ENCODE results near the gene TMEM14B.
A peak's percentile ranks its signal among the peaks of the same experiment; 100 is the strongest.
"Not testable (repeated sequence)": the region's sequence is repeated elsewhere in the genome, so short reads cannot be mapped to it uniquely, and the experiment has no call there.

The TMEM14B gene

DNA sequence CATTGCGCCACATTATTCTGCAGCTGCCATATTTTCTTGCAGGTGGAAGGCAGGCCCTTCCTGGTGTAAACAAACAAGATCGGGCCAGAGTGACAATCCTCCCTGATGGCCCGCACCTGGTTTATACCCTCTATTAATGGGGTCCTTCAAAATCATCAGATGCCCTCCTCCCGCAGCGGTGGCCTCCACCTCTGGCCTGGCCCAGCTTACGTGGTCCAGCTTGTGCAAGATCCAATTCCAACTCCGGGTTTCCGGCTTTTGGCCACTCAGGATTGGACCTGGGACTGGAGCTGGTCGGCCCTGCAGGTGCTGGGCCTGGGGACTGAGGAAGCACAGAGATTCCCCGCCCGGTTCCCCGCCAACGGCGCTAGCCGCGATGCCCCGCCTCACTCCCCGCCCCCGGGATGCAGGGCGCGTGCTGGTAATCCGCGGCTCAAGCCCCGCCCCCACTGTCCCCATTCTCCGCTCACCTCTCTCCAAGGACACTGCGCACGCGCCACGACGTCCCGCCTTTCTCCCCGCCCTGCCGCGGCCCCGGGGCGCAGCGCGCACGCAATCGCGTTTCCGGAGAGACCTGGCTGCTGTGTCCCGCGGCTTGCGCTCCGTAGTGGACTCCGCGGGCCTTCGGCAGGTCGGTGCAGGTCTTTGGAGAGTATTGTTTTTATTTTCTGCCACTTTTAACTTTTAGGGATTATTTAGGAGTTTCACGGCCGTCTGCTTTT lies at the start of gene TMEM14B:
Gene TMEM14B, plus strand, starts transcription at position 555 of the 722 bp plus-strand sequence. CDS start 1,441 bp downstream, outside the sequence.
- DNase-seq (ENCODE audit: low read depth), result peak; percentile 99

DNA sequence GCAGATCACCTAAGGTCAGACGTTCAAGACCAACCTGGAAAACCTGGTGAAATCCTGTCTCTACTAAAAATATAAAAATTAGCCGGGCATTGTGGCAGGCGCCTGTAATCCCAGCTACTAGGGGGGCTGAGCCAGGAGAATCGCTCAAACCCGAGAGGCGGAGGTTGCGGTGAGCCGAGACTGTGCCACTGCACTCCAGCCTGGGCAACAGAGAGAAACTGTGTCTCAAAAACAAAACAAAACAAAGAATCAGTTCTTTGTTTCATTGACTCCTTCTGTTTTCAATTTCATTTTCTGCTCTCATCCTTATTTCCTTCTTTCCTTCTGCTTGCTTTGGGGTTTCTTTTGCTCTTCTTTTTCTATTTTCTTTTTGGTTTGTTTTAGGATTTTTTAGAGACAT lies 33.6 kb upstream of the TMEM14B start:
- DNase-seq (ENCODE audit: low read depth), result no peak

DNA sequence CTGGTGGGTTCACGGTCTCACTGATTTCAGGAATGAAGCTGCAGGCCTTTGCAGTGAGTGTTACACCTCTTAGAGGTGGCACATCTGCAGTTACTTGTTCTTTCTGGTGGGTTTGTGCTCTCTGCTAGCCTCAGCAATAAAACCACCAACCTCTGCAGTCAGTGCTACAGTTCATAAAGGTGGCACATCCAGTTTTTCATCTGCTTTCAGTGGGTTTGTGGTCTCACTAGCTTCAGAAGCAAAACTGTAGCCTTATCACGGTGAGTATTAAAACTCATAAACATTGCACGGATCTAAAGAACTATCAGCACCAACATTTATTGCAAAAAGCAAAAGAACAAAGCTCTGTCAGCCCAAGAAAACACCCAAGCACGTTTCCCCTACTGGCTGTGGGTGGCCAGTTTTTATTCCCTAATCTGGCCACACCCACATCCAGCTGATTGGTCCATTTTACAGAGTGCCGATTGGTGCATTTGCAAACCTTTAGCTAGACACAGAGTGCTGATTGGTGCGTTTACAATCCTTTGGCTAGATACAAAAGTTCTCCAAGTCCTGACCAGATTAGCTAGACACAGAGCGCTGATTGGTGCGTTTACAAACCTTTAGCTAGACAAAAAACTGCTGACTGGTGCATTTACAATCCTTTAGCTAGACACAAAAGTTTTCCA lies 28.2 kb upstream of the TMEM14B start:
- DNase-seq (ENCODE audit: low read depth), result no peak

DNA sequence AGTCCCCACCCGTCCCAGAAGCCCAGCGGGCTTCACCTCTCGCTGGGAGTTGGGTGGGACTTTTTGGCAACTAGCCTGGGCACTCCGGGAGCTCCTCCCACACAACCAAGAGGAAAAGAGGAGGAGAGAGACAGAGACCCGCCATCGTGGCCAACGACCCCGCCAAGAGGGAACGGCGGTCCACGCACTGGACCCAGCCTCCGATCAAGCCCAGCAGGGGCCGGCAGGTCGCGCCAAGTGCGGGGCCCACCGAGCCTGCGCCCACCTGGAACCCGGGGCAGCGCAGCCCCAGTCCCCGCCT lies 27.7 kb upstream of the TMEM14B start:
- DNase-seq (ENCODE audit: low read depth), result no peak

DNA sequence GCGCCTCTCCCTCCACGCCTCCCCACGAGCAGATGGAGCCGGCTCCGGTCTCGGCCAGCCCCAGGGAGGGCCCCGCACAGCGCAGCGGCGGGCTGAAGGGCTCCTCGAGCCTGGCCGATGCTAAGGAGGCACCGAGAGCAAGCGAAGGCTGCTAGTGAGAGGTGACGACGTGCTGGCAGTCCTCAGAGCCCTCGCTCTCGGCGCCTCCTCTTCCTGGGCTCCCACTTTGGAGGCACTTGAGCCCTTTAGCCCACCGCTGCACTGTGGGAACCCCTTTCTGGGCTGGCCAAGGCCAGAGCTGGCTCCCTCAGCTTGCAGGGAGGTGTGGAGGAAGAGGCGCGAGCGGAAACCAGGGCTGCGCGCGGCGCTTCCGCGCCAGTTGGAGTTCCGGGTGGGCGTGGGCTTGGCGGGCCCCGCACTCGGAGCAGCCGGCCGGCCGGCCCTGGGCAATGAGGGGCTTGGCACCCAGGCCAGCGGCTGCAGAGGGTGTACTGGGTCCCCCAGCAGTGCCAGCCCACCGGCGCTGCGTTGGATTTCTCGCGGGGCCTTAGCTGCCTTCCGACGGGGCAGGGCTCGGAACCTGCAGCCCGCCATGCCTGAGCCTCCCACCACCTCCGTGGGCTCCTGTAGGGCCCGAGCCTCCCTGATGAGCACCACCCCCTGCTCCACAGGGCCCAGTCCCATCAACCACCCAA lies 27.2 kb upstream of the TMEM14B start:
- peak; percentile 25 for DNase-seq (ENCODE audit: low read depth)

DNA sequence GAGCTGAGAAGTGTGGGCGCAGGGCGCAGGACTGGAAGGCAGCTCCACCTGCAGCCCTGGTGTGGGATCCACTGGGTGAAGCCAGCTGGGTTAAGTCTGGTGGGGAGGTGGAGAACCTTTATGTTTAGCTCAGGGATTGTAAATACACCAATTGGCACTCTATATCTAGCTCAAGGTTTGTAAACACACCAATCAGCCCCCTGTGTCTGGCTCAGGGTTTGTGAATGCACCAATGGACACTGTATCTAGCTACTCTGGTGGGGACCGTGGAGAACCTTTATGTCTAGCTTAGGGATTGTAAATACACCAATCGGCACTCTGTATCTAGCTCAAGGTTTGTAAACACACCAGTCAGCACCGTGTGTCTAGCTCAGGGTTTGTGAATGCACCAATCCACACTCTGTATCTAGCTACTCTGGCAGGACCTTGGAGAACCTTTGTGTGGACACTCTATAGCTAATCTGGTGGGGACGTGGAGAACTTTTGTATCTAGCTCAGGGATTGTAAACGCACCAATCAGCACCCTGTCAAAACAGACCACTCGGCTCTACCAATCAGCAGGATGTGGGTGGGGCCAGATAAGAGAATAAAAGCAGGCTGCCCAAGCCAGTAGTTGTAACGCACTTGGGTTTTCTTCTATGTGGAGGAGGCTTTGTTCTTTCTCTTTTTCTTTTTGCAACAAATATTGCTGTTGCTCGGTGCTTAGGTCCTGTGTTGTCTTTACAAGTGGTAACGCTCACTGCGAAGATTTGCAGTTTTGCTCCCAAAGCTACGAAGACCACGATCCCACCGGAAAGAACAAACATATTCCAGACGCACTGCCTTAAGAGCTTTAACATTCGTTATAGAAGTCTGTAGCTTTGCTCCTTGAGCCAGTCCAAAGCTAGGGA lies 26.4 kb upstream of the TMEM14B start:
- DNase-seq (ENCODE audit: low read depth), result not testable (repeated sequence)

DNA sequence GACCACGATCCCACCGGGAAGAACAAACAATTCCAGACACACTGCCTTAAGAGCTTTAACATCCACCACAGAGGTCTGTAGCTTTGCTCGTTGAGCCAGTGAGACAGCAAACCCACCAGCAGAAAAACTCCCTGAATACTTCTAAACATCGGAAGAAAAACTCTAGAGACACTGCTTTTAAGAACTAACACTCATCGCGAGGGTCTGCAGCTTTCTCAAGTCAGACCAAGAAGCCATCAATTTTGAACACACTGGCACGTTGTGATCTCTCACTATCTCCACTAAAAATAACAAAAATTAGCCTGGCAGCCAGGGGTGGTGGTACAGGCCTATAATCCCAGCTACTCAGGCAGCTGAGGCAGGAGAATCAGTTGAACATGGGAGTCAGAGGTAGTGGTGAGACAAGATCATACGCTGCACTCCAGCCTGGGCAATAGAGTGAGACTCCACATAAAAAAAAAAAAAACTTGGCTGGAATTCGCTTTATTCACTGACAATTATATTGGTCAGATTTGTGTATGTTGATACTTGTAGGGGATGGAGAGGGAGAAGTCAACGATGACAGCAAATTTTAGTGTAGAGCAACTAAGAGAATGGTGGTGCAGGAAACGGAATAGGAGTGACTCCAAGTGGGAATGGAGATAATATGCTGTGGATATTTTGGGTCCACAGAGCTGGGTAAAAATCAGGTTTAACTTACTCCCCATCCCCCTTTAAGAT lies 25.6 kb upstream of the TMEM14B start:
- no peak for DNase-seq (ENCODE audit: low read depth)

DNA sequence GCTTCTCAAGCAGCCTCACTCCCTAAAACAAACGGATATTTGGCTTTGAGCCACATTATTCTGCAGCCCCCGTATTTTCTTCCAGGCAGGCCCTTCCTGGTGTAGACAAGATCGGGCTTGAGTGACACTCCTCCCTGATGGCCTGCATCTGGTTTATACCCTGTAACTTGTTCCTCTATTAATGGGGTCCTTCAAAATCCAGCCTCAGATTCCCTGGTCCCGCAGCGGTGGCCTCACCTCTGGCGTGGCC lies 25.1 kb upstream of the TMEM14B start:
- no peak for DNase-seq (ENCODE audit: low read depth)

DNA sequence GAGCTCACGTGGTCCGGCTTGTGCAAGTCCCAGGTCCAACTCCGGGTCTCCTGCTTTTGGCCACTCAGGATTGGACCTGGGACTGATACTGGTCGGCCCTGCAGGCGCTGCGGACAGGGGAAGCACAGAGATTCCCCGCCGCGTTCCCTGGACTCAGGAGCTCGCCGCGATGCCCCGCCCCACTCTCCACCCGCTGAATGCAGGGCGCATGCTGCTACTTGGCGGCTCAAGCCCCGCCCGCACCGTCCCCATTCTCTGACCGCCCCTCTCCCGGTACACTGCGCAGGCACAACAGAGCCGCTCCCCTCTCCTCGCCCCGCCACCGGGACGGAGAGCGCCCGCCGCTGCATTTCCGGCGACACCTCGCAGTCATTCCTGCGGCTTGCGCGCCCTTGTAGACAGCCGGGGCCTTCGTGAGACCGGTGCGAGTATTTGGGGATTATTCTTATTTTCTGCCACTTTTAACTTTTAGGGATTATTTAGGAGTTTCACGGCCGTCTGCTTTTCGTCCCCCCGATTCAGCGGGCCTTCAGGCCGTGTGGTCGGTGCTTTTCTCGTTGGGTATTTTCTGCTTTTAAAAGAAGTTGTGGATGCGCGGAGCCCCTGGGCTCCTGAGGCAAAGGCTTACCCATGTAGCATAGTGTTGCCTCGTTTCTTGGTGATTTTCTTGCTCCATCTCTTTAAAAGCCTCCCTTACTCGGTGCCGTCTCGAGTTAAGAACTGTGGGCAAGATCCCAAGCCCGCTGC lies 24.6 kb upstream of the TMEM14B start, which contains the start of gene TMEM14C:
Gene TMEM14C, plus strand, starts transcription at position 251 of the 747 bp plus-strand sequence. CDS start 1,544 bp downstream, outside the sequence.
- peak; percentile 68 for DNase-seq (ENCODE audit: low read depth)

DNA sequence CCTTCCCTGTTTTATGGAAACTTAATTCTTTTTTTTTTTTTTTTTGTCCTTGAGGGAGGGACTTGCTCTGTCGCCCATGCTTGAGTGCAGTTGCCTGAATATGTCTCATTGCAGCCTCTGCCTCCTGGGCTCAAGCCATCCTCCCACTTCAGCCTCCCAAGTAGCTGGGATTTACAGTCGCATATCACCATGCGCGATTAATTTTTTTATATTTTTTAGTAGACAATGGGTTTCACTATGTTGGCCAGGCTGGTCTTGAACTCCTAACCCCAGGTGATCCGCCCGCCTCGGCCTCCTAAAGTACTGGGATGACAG lies 24.1 kb upstream of the TMEM14B start:
- no peak for DNase-seq (ENCODE audit: low read depth)

DNA sequence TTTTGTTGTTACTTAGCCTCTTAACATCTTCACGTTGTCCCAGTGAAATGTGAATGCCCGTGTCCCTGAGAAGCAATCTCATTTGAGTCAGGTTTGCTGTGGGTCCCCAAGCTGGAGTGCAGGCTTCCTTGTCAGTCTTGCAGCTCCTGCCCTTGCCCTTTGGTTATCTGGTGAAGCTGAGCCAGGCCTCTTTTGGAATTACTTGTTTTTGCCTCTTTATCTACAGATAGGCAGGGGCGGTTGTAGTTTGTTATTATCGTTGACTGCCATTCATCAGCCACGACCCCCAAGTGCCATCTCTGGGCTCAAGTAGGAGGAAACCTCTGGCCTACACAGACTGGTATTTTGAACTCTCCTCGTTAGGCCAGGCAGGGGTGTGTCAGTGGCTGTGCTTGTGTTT lies 22.6 kb upstream of the TMEM14B start:
- no peak for DNase-seq (ENCODE audit: low read depth)

DNA sequence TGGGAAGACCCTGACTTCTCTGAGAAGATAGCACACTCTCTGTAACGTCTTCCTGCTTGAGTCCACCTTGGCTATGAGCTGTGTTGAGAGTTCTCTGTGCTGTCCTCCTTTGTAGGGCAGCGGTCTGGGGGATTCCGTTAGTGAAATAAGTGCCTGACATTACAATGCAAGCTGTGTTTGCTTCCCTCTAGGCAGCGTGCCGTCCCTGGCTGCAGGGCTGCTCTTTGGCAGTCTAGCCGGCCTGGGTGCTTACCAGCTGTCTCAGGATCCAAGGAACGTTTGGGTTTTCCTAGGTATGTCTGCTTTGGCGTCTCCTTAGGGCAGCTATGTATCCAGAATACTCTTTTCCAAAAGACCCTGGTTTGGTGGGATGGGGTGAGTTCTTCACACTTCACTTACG lies 21.9 kb upstream of the TMEM14B start:
- DNase-seq (ENCODE audit: low read depth), result no peak

DNA sequence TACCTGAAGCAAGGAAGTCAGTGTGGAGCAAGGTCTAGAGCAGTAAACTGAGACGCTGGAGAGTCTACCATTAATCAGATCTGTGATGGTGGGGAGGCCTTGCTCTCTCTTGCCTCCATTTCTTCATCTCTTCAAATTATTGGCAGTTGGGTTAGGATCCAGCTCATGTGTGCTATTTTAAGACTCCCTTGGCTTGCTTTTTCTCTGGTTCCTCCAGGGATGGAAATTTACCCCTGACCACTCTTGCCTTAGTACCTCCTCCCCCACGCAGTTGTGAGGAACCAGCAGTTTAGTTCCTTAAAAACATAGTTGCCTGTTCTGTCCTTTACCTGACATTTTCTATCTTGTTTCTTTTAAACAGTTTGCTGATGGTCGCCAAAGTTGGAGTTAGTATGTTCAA lies 17.4 kb upstream of the TMEM14B start:
- DNase-seq (ENCODE audit: low read depth), result no peak

DNA sequence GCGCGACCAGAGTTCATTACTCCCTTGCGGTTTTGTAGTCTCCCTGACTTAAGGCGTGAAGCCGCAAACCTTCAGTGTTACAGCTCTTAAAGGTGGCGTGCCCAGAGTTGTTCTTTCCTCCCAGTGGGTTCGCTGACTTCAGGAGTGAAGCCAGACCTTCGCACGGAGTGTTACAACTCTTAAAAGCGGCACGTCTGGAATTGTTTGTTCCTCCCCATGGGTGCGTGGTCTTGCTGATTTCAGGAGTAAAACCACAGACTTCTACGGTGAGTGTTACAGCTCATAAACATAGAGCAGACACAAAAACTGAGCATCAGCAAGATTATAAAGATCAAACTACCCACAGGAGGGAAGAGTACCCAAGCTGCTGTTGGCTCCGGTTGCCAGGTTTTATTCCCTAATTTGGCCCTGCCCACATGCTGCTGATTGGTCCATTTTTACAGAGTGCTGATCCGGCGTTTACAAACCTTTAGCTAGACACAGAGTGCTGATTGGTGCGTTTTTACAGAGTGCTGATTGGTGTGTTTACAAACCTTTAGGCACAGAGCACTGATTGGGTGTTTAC lies 14.4 kb upstream of the TMEM14B start:
- DNase-seq (ENCODE audit: low read depth), result no peak

DNA sequence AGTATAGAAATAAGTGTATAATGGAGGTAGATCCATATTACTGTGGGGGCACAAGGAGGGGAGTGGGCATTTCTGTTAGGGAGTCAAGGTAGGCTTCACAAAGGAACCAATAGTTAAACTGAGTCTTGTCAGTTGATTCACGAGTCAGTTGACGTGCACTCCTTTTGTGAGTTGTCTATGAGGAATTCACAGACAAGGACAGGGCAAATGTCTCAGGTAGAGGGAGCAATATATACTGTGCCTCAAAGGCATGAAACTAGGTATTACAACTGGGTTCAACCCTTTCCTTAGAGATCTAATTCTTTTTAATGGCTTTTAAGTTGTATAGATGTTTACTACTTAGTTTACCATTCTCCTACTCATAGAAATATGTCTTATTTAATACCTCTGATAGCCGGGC lies 13.7 kb upstream of the TMEM14B start:
- DNase-seq (ENCODE audit: low read depth), result no peak

DNA sequence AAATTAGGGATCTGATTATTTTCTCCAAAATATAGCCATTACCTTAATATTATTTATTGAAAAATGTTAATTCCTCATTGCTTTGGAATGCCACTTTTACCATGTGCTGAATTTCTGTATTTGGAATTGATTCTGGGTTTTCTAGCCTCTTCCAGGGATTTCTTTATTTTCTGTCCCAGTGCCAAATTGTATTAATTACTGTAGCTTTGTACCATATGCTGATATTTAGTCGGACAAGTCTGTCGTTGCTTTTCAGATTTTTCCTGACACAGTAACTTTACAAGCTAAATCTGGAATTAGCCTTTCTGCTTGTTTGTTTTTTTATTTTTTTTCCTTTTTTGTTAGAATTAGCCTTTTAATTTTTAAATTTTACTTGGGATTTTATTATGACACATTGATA lies 10.9 kb upstream of the TMEM14B start:
- no peak for DNase-seq (ENCODE audit: low read depth)

DNA sequence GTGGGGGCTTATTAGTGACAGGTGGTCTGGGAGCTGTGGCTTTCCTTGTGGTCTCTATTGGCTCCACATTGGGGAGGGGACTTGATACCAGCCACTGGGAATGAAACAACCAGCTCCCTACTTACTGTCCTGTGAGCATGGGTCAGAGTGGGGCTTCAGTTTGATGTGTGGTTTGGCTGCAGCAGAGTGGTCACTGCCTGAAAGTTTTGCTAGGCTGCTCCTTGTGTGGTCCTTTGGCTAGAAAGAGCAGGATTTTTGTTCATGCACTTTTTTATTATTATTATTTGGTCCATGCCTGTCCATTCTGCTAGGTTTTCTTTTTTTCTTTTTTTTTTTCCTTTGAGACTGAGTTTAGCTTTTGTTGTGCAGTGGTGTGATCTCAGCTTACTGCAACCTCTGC lies 7.5 kb upstream of the TMEM14B start:
- no peak for DNase-seq (ENCODE audit: low read depth)

DNA sequence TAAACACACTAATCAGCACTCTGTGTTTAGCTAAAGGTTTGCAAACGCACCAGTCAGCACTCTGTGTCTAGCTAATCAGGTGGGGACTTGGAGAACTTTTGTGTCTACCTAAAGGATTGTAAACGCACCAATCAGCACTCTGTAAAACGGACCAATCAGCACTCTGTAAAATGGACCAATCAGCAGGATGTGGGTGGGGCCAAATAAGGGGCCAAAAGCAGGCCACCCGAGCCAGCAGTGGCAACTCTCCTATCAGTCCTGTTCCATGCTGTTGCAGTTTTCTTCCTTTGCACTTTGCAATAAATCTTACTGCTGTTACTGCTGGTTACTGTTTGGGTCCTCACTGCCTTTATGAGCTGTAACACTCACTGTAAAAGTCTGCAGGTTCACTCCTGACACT lies 6.0 kb upstream of the TMEM14B start:
- not testable (repeated sequence) for DNase-seq (ENCODE audit: low read depth)

DNA sequence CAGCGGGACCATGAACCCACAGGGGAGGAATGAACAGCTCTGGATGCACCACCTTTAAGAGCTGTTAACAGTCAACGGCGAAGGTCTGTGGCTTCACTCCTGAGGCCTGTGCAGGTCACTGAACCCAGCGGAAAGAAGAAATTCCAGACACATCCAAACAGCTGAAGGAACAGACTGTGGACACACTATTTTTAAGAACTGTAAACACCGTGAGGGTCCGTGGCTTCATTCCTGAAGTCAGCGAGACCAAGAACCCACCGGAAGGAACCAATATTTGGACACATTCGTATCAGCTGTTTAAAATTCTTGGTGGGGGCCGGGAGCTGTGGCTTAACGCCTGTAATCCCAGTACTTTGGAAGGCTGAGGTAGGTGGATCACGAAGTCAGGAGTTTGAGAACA lies 5.4 kb upstream of the TMEM14B start:
- DNase-seq (ENCODE audit: low read depth), result no peak

DNA sequence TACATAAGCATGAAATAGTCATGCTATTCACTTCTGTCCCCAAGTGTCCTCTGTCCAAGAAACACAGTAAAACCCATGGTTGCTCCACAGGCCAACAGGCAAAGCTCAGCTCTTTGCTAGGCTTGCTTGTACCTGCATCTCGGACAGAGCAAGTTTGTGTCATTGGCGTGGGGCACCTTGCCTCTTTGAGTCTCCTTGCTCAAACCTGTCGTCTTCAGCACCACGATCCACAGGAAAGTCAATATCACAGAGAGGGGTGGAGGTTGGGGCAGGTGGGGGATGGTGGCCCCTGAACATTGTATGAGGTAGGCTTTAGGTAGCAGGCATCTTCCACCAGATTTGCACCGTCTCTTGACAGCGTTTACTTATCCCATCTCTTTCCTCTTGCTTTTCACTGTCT lies 4.1 kb upstream of the TMEM14B start:
- no peak for DNase-seq (ENCODE audit: low read depth)

DNA sequence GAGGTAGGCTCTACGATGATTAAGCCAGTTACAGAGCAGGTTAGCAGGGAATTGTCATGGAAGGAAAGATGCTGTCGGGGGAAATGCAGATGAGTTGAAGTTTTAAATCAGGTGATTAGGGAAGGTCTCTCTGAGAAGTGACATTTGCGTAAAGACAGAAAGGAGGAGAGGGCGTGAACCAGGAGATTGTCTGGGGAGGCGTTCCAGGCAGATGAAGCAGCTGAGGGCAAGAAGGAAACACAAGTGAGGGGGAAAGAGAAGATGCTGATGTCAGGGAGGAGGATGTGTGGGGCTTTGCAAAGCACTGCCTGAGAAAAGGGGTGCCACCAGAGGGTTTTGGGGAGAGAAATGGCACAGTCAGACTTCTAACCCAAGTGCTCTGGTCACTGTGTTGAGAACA lies 2.5 kb upstream of the TMEM14B start:
- no peak for DNase-seq (ENCODE audit: low read depth)
